Measurements from ENCODE around the gene ASIC4. TPM values are rescaled to one million over a fixed set of nuclear protein-coding genes. Genes with fewer than 3 reads are reported as not detected.

ASIC4 gene
- total RNA-seq, 1 experiment from 2014 or later, result 0.79 TPM

DNA sequence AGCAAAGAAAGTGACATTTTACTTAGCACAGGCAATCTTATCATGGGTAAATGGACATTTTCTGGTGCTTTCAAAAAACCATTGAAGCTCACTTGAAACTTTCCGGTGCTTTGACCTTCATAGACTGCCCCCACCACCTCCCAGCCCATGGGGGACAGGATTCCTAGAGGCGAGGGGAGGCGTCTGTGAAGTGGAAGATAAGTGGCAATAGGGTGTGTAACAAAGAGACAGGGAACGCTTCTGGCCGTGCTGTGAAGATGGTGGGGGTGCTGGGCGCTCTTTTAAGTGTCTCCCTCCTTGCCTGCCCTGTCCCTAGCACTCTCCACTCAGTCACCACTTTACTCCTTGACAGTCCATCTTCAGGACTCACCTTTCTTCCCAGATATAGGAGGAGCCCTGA is 39.0 kb upstream of the ASIC4 start:
- CTCF ChIA-PET, result interaction anchor here (0.8 to 35.9 kb wide), 9 partner anchors 9 to 73 kb away, joined by 3 to 2316 read pairs (median 18); partner anchors contain the start of genes ASIC4, CHPF, SPEG and TMEM198
- POLR2A ChIA-PET, result no interaction called here
- H3K36me3 Mint-ChIP-seq, result no peaks in the 10 kb centered on the region
- no peaks in the 10 kb centered on the region; the same call in 1 of the 2 replicates for H3K27me3 Mint-ChIP-seq (ENCODE audit: low read depth)
- H3K9me3 Mint-ChIP-seq, result no peaks in the 10 kb centered on the region
- TF ChIP-seq, protein P1, sequence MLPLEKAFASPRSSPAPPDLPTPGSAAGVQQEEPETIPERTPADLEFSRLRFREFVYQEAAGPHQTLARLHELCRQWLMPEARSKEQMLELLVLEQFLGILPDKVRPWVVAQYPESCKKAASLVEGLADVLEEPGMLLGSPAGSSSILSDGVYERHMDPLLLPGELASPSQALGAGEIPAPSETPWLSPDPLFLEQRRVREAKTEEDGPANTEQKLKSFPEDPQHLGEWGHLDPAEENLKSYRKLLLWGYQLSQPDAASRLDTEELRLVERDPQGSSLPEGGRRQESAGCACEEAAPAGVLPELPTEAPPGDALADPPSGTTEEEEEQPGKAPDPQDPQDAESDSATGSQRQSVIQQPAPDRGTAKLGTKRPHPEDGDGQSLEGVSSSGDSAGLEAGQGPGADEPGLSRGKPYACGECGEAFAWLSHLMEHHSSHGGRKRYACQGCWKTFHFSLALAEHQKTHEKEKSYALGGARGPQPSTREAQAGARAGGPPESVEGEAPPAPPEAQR (CRISPR knock-in tag; IDR thresholded peaks at IDR 0.05), result no peak
- TF ChIP-seq, protein P2, sequence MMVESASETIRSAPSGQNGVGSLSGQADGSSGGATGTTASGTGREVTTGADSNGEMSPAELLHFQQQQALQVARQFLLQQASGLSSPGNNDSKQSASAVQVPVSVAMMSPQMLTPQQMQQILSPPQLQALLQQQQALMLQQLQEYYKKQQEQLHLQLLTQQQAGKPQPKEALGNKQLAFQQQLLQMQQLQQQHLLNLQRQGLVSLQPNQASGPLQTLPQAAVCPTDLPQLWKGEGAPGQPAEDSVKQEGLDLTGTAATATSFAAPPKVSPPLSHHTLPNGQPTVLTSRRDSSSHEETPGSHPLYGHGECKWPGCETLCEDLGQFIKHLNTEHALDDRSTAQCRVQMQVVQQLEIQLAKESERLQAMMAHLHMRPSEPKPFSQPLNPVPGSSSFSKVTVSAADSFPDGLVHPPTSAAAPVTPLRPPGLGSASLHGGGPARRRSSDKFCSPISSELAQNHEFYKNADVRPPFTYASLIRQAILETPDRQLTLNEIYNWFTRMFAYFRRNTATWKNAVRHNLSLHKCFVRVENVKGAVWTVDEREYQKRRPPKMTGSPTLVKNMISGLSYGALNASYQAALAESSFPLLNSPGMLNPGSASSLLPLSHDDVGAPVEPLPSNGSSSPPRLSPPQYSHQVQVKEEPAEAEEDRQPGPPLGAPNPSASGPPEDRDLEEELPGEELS (CRISPR knock-in tag; IDR thresholded peaks at IDR 0.05), result no peak
- TF ChIP-seq, protein P3, sequence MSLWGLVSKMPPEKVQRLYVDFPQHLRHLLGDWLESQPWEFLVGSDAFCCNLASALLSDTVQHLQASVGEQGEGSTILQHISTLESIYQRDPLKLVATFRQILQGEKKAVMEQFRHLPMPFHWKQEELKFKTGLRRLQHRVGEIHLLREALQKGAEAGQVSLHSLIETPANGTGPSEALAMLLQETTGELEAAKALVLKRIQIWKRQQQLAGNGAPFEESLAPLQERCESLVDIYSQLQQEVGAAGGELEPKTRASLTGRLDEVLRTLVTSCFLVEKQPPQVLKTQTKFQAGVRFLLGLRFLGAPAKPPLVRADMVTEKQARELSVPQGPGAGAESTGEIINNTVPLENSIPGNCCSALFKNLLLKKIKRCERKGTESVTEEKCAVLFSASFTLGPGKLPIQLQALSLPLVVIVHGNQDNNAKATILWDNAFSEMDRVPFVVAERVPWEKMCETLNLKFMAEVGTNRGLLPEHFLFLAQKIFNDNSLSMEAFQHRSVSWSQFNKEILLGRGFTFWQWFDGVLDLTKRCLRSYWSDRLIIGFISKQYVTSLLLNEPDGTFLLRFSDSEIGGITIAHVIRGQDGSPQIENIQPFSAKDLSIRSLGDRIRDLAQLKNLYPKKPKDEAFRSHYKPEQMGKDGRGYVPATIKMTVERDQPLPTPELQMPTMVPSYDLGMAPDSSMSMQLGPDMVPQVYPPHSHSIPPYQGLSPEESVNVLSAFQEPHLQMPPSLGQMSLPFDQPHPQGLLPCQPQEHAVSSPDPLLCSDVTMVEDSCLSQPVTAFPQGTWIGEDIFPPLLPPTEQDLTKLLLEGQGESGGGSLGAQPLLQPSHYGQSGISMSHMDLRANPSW (CRISPR knock-in tag; conservative IDR thresholded peaks at IDR 0.05; ENCODE audit: low read depth), result no peak
- no peak for TF ChIP-seq CREM (CRISPR knock-in tag; IDR thresholded peaks at IDR 0.05)
- no peak for TF ChIP-seq FOXK1 (CRISPR knock-in tag; IDR thresholded peaks at IDR 0.05)
- TF ChIP-seq, protein P4, sequence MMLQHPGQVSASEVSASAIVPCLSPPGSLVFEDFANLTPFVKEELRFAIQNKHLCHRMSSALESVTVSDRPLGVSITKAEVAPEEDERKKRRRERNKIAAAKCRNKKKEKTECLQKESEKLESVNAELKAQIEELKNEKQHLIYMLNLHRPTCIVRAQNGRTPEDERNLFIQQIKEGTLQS (CRISPR knock-in tag; conservative IDR thresholded peaks at IDR 0.05), result no peak
- TF ChIP-seq, protein P5, sequence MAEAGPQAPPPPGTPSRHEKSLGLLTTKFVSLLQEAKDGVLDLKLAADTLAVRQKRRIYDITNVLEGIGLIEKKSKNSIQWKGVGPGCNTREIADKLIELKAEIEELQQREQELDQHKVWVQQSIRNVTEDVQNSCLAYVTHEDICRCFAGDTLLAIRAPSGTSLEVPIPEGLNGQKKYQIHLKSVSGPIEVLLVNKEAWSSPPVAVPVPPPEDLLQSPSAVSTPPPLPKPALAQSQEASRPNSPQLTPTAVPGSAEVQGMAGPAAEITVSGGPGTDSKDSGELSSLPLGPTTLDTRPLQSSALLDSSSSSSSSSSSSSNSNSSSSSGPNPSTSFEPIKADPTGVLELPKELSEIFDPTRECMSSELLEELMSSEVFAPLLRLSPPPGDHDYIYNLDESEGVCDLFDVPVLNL (CRISPR knock-in tag; IDR thresholded peaks at IDR 0.05; ENCODE audit: borderline replicate concordance, low read depth), result no peak
- TF ChIP-seq, protein P6, sequence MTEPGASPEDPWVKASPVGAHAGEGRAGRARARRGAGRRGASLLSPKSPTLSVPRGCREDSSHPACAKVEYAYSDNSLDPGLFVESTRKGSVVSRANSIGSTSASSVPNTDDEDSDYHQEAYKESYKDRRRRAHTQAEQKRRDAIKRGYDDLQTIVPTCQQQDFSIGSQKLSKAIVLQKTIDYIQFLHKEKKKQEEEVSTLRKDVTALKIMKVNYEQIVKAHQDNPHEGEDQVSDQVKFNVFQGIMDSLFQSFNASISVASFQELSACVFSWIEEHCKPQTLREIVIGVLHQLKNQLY (CRISPR knock-in tag; IDR thresholded peaks at IDR 0.05), result no peak
- TF ChIP-seq, protein P7, sequence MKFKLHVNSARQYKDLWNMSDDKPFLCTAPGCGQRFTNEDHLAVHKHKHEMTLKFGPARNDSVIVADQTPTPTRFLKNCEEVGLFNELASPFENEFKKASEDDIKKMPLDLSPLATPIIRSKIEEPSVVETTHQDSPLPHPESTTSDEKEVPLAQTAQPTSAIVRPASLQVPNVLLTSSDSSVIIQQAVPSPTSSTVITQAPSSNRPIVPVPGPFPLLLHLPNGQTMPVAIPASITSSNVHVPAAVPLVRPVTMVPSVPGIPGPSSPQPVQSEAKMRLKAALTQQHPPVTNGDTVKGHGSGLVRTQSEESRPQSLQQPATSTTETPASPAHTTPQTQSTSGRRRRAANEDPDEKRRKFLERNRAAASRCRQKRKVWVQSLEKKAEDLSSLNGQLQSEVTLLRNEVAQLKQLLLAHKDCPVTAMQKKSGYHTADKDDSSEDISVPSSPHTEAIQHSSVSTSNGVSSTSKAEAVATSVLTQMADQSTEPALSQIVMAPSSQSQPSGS (CRISPR knock-in tag; IDR thresholded peaks at IDR 0.05; ENCODE audit: borderline replicate concordance, low read depth), result no peak
- TF ChIP-seq GABPB1 (CRISPR knock-in tag; IDR thresholded peaks at IDR 0.05), result no peak
- H3K4me1 Mint-ChIP-seq, result peaks cover 24% of the 10 kb centered on the region
- DNase-seq (ENCODE audit: low spot score) (no peak), ATAC-seq (no peak)
- H3K4me3 Mint-ChIP-seq, result no peak overlapping the region
- no peak overlapping the region for H3K27ac Mint-ChIP-seq

DNA sequence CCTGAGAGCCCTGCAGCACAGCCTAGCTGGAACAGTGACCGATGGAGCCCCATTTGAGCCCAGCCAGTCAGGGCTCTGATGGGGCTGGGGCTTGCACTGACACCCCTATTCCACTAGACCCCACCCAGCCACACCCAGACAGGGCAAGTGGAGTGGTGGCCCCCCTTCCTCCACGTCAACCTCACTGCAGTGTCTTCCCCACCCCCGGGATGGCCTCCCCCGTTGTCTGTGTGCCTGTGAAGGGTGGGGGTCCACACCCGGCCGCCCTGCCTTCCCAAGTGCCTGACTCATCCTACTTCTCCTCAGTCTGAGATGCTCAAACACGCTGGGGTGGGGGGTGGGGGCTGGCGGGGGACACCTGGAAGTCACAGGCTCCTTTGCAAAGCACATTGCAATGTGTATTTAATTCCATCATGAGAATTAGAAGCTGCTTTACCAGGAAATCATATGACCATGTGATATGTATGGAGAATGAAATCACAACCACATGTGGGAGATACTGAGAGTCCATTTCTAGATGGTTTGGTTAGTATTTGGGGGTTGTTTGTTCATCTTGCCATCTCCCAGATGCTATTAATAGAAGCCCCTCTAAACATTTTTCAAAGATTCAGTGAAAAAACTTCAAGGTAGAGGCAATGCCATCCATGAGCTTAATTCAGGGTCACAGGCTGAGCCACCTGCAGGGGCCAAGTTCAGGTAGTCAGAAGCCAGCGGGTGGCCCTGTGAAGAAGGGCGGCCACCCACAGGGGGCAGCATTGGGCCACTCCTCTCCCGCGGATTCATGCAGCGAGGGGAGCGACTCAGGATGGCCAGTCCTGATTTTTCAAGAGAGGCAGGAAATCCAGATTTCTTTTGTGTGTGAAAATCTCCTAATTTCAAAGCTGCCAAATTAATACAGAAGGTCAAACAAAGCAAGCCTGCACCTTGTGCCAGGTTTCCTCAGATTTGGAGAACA is 38.3 kb upstream of the ASIC4 start:
- peak; percentile 86 for DNase-seq (ENCODE audit: low spot score)
- H3K9me3 Mint-ChIP-seq, result no peaks in the 10 kb centered on the region
- H3K4me1 Mint-ChIP-seq, result peaks cover 24% of the 10 kb centered on the region
- TF ChIP-seq, protein P8, sequence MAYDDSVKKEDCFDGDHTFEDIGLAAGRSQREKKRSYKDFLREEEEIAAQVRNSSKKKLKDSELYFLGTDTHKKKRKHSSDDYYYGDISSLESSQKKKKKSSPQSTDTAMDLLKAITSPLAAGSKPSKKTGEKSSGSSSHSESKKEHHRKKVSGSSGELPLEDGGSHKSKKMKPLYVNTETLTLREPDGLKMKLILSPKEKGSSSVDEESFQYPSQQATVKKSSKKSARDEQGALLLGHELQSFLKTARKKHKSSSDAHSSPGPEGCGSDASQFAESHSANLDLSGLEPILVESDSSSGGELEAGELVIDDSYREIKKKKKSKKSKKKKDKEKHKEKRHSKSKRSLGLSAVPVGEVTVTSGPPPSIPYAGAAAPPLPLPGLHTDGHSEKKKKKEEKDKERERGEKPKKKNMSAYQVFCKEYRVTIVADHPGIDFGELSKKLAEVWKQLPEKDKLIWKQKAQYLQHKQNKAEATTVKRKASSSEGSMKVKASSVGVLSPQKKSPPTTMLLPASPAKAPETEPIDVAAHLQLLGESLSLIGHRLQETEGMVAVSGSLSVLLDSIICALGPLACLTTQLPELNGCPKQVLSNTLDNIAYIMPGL (CRISPR knock-in tag; IDR thresholded peaks at IDR 0.05), result no peak
- TF ChIP-seq ZNF423 (CRISPR knock-in tag; IDR thresholded peaks at IDR 0.05) (peak; percentile 81), FOXP1 (CRISPR knock-in tag; IDR thresholded peaks at IDR 0.05; ENCODE audit: borderline replicate concordance) (no peak; the same call in 1 of the 2 replicates), NR2C2 (CRISPR knock-in tag; IDR thresholded peaks at IDR 0.05) (no peak), HMGA2 (CRISPR knock-in tag; IDR thresholded peaks at IDR 0.05) (no peak), SP1 (CRISPR knock-in tag; conservative IDR thresholded peaks at IDR 0.05) (peak; percentile 8; the same call in 1 of the 2 replicates), IRF2 (CRISPR knock-in tag; IDR thresholded peaks at IDR 0.05; ENCODE audit: borderline replicate concordance, low read depth) (no peak)
- TF ChIP-seq, protein P9, sequence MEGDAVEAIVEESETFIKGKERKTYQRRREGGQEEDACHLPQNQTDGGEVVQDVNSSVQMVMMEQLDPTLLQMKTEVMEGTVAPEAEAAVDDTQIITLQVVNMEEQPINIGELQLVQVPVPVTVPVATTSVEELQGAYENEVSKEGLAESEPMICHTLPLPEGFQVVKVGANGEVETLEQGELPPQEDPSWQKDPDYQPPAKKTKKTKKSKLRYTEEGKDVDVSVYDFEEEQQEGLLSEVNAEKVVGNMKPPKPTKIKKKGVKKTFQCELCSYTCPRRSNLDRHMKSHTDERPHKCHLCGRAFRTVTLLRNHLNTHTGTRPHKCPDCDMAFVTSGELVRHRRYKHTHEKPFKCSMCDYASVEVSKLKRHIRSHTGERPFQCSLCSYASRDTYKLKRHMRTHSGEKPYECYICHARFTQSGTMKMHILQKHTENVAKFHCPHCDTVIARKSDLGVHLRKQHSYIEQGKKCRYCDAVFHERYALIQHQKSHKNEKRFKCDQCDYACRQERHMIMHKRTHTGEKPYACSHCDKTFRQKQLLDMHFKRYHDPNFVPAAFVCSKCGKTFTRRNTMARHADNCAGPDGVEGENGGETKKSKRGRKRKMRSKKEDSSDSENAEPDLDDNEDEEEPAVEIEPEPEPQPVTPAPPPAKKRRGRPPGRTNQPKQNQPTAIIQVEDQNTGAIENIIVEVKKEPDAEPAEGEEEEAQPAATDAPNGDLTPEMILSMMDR (IDR thresholded peaks at IDR 0.05), result peak; percentile 91

More for the DNA sequence above, 38.3 kb upstream of the ASIC4 start:
- ChIA-PET POLR2A (interaction anchor here (0.8 to 1.2 kb wide), 2 partner anchors 11 to 31 kb away, joined by 4 to 5 read pairs; no protein-coding TSS in a partner anchor), CTCF (interaction anchor here (0.6 to 35.9 kb wide), 29 partner anchors 8 to 209 kb away, joined by 3 to 2316 read pairs (median 7); partner anchors contain the start of genes ASIC4, CHPF, DES and DNPEP)
- H3K36me3 Mint-ChIP-seq, result no peaks in the 10 kb centered on the region
- ATAC-seq, result peak; percentile 48
- no peaks in the 10 kb centered on the region; the same call in 1 of the 2 replicates for H3K27me3 Mint-ChIP-seq (ENCODE audit: low read depth)
- H3K4me3 Mint-ChIP-seq, result peak overlapping the region; percentile 68
- H3K27ac Mint-ChIP-seq, result peak overlapping the region; percentile 81; the same call in 1 of the 2 replicates

Data from WTC11 (cell line).